GM21528 (cell line): ENCODE results near the gene MRPL53.
"Not testable (repeated sequence)": the region's sequence is repeated elsewhere in the genome, so short reads cannot be mapped to it uniquely, and the experiment has no call there.

Experiments used
- ATAC-seq: cut with Tn5 transposase; IDR thresholded peaks from one replicate; pipeline ENCODE4 v1.9.1; 2021; ENCODE audit warnings: mild to moderate bottlenecking, moderate library complexity; ENCODE audit not compliant: unreplicated experiment, low FRiP score

MRPL53 gene

GRCh38 chr2:74482801-74483674 lies 10.6 kb upstream of the MRPL53 start, which contains the start of the genes CCDC142 and TTC31:
Gene CCDC142 (minus strand): TSS chr2:74482998. CDS start chr2:74482837, 161 bp downstream.
Gene TTC31 (plus strand): TSS chr2:74483081. CDS start chr2:74483096, 15 bp downstream.
- peak; percentile 90 for ATAC-seq

DNA sequence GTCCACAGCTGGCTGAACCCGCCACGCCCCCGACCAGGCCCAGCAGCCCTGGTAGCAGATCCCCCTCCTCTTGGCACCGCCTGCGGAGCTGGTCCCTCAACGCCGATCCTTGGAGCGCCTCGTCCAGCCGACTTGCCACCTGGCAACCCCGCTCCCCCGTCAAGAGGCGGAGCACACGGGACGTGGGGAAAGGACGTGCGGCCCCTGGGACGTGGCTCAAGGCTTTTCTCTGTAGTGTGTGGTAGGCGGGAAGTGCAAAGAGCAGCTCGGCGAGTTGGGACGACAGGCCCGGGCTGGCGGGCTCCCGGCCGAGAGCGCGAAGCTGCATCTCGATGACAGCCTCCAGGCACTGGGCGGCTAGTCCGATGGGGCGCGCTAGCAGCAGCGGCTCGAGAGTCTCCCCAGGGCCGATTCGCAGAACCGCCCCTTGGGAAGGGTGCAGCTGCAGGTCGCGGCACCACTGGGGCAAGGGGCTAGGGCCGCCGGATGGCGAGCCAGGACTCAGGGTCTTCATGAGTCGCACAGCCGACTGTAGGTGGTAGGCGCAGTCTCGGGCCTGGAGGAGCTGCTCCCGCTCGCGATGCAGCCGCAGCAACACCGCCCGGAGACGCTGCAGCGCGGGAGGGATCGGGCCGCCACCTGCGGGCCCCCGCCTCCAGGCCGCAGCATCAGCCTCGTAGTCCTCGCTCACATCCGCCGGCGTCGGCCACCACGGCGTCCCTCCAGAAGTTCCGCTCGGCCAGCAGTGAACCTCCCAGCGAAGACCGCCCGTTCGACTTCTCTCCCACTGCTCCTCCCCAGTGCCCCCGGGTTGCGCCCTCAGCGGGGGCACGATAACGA lies 9.7 kb upstream of the MRPL53 start:
- peak; percentile 46 for ATAC-seq

DNA sequence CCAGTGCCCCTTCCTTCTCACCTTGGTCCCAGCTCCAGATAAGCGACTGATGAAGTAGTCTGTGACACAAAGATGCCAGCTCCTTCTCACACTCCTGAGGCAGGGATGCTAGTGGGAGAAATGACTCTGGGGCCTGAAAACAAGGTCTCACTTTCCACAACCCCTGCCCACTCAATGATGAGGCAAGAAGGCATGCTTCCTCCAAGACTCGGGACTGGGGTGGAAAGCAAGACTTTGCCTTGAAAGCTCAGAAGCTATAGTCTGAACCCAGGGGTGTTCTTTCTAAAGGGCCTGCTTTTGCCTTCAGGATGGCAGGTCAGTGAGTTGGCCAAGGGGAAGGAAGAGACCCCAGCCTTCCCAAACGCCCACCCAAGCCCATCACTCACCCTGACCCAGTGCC lies 9.0 kb upstream of the MRPL53 start:
- no peak for ATAC-seq

- ATAC-seq: no peak
Observed at GRCh38 chr2:74474899-74475298, 2.4 kb upstream of the MRPL53 start.

DNA sequence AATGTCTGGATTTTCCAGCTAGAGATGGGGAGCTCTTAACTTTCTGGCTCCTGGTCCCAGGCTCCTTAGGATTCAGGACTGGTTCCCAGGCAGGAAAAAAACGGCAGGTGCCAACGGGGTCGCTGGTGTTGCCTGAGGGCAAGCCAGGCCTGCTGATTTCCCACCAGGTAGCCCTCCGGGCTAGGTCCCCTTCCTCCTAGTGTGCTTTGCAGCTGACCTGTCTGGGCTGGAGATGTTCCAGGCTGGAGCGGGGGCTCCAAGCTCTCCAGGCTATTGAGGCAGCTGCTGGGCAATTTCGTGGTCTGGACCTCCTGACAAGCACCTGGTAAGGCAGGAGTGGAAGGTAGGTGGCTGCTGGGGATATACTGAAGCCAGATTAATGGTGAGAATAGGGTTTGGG lies 2.0 kb upstream of the MRPL53 start:
- ATAC-seq: no peak

DNA sequence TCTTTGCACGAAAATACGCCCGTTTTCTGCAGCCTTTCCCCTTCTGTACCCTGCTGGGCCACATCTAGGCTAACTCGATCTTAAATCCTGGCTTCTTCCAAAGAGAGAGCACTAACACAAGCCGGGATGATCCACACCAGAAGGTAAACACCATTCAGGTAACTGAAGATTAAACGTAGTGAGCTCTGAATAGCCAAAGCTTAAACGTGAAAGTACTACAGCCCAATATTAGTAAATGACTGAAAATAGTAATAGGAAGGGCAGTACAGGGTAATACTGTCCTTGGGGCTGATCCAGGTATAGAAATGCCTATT lies 422 bp upstream of the MRPL53 start:
- no peak for ATAC-seq

GRCh38 chr2:74471332-74472065 lies 981 bp downstream of the MRPL53 start:
- ATAC-seq: no peak

- ATAC-seq: not testable (repeated sequence)
Observed at GRCh38 chr2:74470742-74471141, 1.7 kb downstream of the MRPL53 start.

DNA sequence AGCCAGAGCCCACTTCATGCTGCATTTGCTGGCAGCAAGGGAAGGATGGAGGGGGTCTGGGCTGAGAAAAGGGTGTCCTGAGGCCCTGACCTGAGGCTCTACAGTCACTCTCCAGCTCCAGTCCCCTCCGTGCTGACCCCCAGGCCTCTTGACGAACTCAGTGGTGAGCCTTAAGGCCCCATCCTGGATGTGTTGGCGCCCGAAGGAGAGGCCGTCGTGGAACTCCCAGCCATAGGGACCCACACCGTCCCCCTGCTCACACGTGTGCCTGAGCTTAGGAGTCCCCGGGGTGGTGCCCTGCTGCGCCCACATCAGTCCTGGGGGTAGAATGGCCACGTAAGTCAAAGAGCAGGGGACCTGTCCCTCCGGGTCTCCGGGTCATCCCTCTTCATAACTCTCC lies 8.1 kb downstream of the MRPL53 start:
- no peak for ATAC-seq

DNA sequence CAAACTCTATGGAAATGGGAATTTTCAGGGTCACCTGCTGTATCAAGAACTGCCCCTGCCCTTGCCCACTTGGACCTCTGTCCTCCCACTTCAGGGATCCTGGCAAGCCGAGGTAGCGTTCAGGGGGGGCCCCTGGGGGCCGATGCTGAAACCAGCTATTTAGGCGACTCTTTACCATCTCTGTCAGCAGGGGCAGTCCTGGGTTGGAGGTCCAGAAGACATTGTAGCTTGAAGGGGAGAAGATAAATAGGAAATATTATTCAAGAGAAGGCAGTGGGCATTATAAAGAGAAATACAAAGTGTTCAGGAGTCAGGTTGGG lies 9.7 kb downstream of the MRPL53 start:
- no peak for ATAC-seq

GRCh38 chr2:74462054-74462785 lies 10.3 kb downstream of the MRPL53 start:
- no peak for ATAC-seq

DNA sequence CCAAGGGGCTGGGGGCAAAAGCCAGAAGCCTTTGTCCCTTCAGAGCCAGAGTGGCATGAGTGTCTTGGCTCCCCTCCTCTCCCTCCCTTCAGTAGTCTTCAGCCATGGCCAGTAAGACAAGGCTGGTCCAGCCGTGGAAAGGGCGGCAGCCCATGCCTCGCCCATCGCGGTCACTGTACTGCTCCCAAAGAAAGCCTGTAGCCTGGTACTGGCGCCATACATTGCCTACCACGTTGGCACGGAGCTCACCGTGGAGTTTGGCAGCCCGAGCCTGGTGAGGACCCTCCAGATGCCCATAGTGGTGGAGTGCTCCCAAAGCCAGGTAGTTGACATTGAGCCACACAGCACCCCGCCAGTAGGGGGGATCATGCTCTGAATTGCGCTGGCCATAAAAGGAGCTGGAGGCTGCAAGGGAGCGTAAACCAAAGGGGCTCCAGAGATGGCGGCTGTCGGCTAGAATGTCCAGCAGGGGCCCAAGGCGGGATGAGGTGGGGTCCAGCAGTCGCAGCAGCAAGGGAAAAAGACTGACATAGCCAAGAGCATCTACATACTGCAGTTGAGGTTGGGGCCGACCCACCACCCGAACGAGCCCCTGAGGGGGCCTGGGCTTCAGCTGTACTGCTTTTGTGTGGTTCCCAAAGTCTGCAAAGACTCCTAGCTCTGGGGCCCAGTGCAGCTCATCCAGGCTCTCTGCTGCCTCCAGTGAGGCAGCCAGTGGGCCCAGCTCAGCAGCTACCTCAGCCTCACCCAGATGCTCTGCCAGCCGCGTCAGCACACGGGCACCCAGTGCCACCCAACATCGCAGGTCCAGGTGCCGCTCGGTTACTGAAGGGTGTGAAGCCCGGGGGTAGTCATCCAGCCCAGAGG lies 11.1 kb downstream of the MRPL53 start:
- ATAC-seq: no peak

DNA sequence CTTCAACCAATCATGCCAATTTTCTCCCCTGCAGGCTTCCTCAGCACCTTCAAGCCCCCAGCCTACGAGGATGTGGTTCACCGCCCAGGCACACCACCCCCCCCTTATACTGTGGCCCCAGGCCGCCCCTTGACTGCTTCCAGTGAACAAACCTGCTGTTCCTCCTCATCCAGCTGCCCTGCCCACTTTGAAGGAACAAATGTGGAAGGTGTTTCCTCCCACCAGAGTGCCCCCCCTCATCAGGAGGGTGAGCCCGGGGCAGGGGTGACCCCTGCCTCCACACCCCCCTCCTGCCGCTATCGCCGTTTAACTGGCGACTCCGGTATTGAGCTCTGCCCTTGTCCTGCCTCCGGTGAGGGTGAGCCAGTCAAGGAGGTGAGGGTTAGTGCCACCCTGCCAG lies 12.3 kb downstream of the MRPL53 start:
- ATAC-seq: not testable (repeated sequence)

DNA sequence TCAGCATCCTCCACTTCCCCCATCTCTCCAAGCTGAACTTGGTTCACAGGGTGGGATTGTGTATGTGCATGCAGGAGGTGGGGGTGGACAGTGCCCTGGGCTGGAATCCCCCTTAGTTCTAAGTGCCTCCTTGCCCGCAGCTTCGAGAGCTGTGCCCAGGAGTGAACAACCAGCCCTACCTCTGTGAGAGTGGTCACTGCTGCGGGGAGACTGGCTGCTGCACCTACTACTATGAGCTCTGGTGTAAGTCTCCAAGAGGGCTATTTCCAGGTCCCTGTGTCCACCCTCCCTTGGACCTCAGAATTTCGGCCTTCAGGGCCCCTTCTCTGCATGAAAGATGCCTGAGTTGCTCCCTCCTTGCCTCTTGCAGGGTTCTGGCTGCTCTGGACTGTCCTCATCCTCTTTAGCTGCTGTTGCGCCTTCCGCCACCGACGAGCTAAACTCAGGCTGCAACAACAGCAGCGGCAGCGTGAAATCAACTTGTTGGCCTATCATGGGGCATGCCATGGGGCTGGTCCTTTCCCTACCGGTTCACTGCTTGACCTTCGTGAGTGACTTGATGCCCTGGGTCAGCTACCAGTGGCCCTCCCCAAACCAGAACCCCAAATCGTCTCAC lies 12.9 kb downstream of the MRPL53 start:
- not testable (repeated sequence) for ATAC-seq

- no peak for ATAC-seq
Observed at GRCh38 chr2:74458938-74459363, 13.5 kb downstream of the MRPL53 start.

- ATAC-seq: peak; percentile 85
Observed at GRCh38 chr2:74458132-74458937, 14.1 kb downstream of the MRPL53 start, which contains the start of gene WBP1. Gene WBP1 (plus strand): TSS chr2:74458438. CDS start chr2:74458603, 165 bp downstream.

GRCh38 chr2:74457549-74458131 lies 14.8 kb downstream of the MRPL53 start:
- peak; percentile 33 for ATAC-seq

DNA sequence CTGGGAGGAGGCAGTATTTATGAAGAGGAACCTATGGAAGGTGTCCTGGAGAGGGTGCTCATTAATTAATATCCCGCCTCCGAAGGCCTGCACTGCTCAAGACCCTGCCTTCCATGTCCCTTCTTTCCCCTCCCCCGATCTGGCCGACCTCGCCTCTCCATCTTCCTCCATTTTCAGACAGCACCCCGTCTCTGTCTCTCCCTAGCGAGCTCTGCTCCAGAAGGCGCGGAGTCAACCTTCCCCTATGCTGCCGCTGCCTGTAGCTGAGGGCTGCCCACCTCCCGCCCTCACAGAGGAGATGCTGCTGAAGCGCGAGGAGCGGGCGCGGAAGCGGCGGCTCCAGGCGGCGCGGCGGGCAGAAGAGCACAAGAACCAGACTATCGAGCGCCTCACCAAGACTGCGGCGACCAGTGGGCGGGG lies 15.3 kb downstream of the MRPL53 start:
- peak; percentile 0 for ATAC-seq
